ENCODE measurements around the gene BCL3. TPM values are rescaled to one million over a fixed set of nuclear protein-coding genes. Genes with fewer than 3 reads are reported as not detected.

BCL3 gene
- total and polyA plus RNA-seq, 2 of the 13 experiments (the other 11 are each of a cell fraction or from before 2014, with no cell fraction given) = 2.3 to 4.0 TPM

GRCh38 chr19:44777715-44778347 is 29.3 kb downstream of the BCL3 start, which contains the start of gene CBLC (continued):
- TF ChIP-seq KDM2A (CRISPR knock-in tag; IDR thresholded peaks at IDR 0.05; ENCODE audit: borderline replicate concordance, low read depth) = peak; percentile 60; the same call in 1 of the 2 replicates
- TF ChIP-seq AHR (CRISPR knock-in tag; IDR thresholded peaks at IDR 0.05) = no peak
- 0 out of 2 replicates have a peak, but pooled peaks have one; percentile 49 for TF ChIP-seq ZBTB7A (CRISPR knock-in tag; IDR thresholded peaks at IDR 0.05)
- TF ChIP-seq, protein P1, sequence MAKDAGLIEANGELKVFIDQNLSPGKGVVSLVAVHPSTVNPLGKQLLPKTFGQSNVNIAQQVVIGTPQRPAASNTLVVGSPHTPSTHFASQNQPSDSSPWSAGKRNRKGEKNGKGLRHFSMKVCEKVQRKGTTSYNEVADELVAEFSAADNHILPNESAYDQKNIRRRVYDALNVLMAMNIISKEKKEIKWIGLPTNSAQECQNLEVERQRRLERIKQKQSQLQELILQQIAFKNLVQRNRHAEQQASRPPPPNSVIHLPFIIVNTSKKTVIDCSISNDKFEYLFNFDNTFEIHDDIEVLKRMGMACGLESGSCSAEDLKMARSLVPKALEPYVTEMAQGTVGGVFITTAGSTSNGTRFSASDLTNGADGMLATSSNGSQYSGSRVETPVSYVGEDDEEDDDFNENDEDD (CRISPR knock-in tag; IDR thresholded peaks at IDR 0.05; ENCODE audit: borderline replicate concordance) = 0 out of 2 replicates have a peak, but pooled peaks have one; percentile 48
- TF ChIP-seq PBX3 (CRISPR knock-in tag; IDR thresholded peaks at IDR 0.05; ENCODE audit: borderline replicate concordance) = no peak
- TF ChIP-seq MXD4 (CRISPR knock-in tag; IDR thresholded peaks at IDR 0.05) = peak; percentile 62; the same call in 1 of the 2 replicates
- TF ChIP-seq DMAP1 (CRISPR knock-in tag; IDR thresholded peaks at IDR 0.05) = peak; percentile 53; the same call in 1 of the 2 replicates
- no peak for TF ChIP-seq GATA4 (IDR thresholded peaks at IDR 0.05; ENCODE audit: borderline replicate concordance, low read depth)
- 0 out of 2 replicates have a peak, but pooled peaks have one; percentile 19 for TF ChIP-seq NFYC (CRISPR knock-in tag; IDR thresholded peaks at IDR 0.05)
- TF ChIP-seq RAD51 (IDR thresholded peaks at IDR 0.05; ENCODE audit: borderline replicate concordance) = no peak
- no peak for TF ChIP-seq ZNF777 (CRISPR knock-in tag; IDR thresholded peaks at IDR 0.05)
- TF ChIP-seq LCORL (IDR thresholded peaks at IDR 0.05) = no peak
- no peak for TF ChIP-seq LCORL (CRISPR knock-in tag; IDR thresholded peaks at IDR 0.05)
- TF ChIP-seq RAD21 (CRISPR knock-in tag; IDR thresholded peaks at IDR 0.05) = peak; percentile 18; the same call in 1 of the 2 replicates
- no peak for TF ChIP-seq SOX6 (IDR thresholded peaks at IDR 0.05)
- TF ChIP-seq SOX6 (CRISPR knock-in tag; IDR thresholded peaks at IDR 0.05) = peak; percentile 13; the same call in 1 of the 2 replicates
- no peak for TF ChIP-seq ZFP62 (CRISPR knock-in tag; IDR thresholded peaks at IDR 0.05)
- TF ChIP-seq THAP8 (CRISPR knock-in tag; IDR thresholded peaks at IDR 0.05; ENCODE audit: borderline replicate concordance) = no peak
- 0 out of 2 replicates have a peak, but pooled peaks have one; percentile 27 for TF ChIP-seq HBP1 (CRISPR knock-in tag; IDR thresholded peaks at IDR 0.05; ENCODE audit: low read depth)
- TF ChIP-seq ZSCAN22 (CRISPR knock-in tag; IDR thresholded peaks at IDR 0.05) = peak; percentile 91
- TF ChIP-seq CBFB (CRISPR knock-in tag; IDR thresholded peaks at IDR 0.05) = 0 out of 2 replicates have a peak, but pooled peaks have one; percentile 16
- 0 out of 2 replicates have a peak, but pooled peaks have one; percentile 19 for TF ChIP-seq GATAD2A (CRISPR knock-in tag; IDR thresholded peaks at IDR 0.05)
- TF ChIP-seq, protein P2, sequence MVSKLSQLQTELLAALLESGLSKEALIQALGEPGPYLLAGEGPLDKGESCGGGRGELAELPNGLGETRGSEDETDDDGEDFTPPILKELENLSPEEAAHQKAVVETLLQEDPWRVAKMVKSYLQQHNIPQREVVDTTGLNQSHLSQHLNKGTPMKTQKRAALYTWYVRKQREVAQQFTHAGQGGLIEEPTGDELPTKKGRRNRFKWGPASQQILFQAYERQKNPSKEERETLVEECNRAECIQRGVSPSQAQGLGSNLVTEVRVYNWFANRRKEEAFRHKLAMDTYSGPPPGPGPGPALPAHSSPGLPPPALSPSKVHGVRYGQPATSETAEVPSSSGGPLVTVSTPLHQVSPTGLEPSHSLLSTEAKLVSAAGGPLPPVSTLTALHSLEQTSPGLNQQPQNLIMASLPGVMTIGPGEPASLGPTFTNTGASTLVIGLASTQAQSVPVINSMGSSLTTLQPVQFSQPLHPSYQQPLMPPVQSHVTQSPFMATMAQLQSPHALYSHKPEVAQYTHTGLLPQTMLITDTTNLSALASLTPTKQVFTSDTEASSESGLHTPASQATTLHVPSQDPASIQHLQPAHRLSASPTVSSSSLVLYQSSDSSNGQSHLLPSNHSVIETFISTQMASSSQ (IDR thresholded peaks at IDR 0.05; ENCODE audit: low read depth) = no peak
- TF ChIP-seq, protein P2 (CRISPR knock-in tag; IDR thresholded peaks at IDR 0.05; ENCODE audit: borderline replicate concordance) = 0 out of 2 replicates have a peak, but pooled peaks have one; percentile 4
